Measurements from ENCODE around the gene PLEKHM3.

Gene PLEKHM3, protein sequence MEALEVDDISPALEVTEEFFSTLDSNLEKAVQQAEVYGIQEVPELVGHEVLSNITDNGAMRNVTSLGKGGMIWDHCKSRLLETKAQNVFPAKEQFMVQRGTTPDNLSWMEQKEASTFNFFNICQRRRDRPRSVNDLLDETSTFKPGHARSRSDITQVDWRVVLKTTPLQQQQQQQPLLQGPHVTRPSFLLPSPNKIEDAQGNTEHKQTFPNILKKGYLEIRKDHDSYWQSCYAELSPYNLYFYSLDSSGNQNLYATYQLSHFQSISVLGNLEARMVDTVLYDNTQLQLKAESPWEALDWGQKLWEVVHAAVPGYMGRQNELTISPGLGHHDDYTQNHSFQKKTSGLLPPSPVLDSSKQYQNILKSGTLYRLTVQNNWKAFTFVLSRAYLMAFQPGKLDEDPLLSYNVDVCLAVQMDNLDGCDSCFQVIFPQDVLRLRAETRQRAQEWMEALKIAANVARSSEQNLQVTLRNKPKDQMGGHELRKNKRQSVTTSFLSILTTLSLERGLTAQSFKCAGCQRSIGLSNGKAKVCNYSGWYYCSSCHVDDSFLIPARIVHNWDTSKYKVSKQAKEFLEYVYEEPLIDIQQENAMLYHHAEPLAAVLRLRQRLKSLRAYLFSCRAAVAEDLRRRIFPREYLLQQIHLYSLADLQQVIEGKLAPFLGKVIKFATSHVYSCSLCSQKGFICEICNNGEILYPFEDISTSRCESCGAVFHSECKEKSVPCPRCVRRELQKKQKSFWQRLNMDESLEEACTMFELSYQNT

DNA sequence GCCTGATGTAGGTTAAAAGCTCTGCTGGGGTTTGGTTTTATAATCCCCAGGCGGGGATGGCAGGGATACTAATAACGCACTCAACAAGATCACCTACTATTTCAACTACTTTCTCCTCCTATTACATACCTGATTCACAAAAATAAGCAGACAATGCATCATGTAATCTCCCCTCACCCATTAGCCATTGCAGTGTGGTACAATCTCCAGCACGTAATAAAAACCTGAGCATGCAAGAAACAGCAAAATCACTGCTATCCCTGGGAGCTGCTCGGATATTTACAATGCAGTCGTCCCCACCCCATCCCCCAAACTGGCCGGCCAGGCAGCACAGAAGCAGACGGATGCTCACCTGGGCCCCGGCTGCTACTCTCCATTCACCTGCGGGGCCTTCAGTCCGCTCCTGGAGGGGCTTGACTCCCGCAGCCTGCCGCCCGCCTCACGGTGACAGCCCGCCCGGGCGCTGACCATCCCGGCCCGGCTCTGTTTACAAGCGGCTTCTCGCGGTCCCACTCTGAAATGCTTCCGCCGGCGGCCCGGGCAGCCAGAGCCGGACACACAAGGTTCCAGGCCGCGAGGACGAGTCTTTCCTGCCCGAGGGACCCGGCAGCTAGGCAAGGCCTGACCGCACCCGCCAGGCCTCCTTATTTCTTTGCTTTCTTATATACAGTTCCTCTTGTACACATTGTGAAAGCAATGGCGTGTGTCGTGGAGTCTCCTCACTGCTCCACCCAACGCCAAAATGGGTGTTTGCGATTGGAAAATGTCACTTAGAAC, at the start of gene PLEKHM3:
Gene PLEKHM3, minus strand, starts transcription at position 491 of the 777 bp plus-strand sequence. CDS start 23,888 bp downstream, outside the sequence.
- peak; percentile 91 for DNase-seq

DNA sequence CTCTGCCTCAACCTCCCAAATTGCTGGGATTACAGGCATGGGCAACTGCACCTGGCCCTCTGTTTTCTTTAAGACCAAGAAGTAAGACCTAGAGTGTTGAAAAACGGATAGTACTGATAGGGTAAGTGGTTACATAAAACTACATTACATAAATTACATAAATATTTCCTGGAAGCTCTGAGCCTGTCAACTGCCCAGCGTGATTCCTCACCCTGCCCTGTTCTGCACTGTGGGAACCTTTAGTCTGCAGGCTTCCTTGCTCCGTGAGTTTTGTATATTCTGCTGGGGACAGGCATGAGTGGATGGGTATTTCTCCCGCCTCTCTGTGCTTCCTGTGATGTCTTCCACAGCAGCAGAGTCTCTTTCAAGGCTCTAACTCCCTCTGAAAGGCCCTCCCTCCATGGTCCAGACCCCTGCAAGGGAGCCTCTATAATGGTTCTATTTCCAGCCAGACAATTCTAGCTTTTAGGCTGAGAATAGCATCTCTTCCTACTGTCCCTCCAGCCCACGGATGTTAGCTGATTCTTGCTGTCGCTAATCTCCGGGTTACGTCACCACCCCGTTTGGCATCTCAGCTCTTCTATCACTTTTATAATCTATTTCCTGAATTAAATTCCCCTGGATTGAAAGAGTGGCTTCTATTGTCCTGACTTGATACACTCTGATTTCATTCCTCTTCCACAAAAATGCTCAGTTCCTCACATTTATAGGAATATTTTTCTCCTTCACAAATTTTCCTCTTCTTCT, 49.5 kb upstream of the PLEKHM3 start:
- no peak for DNase-seq

DNA sequence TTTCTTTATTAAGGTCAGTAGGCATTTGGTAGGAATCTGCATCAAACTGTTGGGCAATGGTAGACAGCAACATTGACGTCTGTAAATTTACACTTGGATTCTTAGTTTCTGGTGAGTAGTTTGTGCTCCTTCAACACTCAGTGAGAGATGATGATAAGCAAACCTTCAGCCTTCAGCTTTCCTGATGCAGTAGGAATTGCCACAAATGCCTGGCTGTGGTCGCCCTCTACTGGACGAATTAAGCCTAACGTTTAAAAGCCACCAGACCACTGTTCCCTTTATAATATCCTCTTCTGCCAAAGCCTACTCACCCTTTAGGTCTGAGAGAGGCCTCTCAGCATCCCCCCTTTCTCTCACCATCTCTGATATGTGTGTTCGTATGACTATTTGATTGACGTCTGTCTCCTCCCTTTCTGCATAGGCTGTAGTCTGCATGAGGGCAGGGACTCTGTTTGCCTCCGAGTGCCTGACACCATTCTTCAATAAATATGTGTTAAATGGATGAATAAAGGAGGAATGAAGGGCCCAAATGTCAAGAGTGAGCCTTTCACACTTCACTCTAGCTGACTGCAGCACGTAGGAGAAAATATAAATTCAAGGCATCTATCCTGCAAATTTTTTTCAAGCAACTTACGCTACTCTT, 47.0 kb upstream of the PLEKHM3 start:
- DNase-seq, result peak; percentile 77

DNA sequence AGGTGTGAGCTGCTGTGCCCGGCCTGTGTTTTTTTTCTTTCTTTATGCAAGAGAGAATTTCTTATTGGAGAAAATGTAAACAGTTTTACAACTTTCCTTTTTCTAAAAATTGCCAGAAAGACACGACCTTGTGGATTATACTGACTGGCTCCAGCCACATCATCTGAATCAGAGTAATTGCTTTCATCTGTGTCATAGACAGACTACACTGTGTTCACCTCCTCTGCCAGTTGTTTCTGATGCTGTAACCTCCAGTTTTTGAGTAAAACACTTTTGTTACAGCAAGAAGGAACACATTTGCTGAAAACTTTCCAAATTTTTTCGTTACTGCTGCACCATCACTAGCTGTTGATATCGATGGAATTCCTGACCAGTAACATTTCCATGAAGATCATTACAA, 43.9 kb upstream of the PLEKHM3 start:
- DNase-seq, result no peak

DNA sequence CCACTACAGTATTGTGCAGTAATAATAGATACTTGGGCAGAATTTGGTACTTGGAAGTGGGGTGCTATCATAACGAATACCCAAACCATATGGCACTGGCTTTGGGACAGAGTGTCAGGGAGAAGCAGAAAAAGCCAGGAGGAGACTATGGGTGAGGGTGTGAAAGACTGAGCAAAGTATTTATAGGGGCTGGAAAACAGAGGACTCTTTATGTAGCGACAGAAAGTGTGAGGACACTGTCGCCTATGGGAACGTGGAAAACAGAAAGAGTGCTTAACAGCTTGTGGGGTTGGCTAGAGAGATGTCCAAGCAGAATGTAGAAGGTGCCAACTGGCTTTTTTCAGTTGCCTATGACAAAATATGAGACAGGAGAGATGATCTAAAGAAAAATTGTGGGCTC, 40.7 kb upstream of the PLEKHM3 start:
- DNase-seq, result no peak

DNA sequence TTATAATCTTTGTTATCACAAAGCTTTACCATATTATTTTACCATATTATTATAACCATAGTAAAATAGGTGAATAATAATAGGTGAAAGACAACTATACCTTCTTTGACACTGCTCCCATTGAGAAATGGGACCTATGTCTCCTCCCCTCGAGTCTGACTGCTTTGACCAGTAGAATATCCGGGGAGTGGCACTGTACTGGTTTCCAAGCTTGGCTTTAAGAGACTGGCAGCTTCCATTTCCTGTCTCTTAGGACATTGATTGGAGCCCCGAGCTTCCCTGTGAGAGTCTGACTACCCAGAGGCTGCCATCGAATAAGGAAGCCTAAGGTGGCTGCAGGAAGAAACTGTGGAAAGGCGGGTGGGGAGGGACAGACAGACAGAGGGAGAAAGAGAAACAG, 40.1 kb upstream of the PLEKHM3 start:
- DNase-seq, result no peak

DNA sequence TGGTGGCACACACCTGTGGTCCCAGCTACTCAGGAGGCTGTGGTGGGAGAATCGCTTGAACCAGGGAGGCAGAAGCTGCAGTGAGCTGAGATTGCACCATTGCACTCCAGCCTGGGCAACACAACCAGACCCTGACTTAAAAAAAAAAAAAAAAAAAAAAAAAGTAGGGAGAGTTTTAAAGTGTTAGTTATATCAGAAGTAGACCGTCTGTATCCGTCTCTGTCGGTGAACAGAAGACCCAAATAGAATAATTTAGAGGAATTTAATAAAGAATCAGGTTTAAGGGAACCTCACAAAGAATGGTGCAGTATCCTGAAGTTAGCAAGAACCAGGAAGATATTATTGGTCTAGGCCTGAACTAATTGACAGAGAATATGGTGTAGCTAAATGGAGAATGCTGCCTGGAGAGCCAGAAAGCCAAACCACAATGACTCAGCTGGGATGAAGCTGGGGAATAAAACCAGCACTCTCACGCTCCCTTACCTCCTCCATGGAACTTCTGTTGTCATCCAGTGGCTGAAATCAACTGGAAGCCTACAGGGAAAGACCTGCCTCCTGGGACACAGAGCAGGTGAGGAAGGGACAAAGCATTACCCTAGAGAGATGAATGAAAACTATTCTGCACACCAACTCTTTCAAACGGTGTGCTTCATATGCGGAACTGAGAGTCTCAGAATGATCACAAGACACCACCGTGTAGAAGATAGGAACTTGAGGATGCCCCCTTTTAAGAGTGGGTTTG, 39.1 kb upstream of the PLEKHM3 start:
- no peak for DNase-seq

DNA sequence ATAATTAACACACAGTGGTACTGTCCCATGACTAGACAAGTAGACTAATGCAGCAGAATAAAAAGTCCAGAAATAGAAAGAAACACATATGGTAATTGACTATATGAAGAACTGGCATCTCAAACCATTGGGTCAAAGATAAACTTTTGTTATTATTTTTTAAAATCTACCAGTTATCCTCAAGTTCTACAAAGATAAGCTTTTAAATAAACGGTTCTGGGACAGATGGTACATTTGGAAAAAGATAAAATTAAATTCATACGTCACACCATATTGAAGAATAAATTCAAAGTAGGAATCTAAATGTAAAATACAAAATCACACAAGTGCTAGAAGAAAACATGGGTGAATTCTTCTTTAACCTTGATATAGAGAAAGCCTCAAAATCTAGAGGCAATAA, 37.6 kb upstream of the PLEKHM3 start:
- DNase-seq, result no peak

DNA sequence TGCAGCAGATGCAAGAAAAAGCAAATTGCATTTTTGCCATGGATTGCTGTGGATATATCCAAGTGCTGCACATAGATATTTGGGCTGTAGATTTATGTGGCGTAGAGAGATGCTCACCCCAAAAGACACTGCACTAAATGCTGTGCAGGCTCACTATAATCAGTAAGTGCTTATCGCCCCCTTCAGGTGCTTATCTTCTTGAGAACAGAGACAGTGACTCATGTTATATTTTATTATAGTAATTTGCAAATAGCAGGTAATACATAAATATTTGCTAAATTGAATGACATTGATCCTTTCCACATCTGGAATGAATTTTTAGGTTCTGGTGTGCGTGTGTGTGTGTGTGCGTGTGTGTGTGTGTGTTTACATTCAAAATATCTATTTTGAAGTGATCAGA, 36.8 kb upstream of the PLEKHM3 start:
- DNase-seq, result no peak

DNA sequence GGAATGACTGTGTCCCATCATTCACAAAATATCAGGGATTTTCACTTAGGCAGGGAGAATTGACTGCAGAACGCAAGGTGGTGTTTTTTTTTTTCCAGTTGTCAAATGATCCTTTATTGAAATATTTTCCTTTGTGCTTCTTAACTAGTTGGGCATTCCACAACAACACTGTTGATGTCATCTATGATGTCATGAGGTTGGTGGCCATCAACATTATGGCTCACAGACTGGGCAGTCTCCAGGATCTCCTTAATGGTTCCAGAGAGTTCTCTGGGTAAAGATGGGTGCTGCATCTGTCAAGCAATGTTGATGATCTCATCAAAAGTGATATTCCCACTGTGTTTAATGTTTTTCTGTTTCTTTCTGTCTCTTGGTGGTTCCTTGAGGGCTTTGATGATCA, 31.8 kb upstream of the PLEKHM3 start:
- no peak for DNase-seq

DNA sequence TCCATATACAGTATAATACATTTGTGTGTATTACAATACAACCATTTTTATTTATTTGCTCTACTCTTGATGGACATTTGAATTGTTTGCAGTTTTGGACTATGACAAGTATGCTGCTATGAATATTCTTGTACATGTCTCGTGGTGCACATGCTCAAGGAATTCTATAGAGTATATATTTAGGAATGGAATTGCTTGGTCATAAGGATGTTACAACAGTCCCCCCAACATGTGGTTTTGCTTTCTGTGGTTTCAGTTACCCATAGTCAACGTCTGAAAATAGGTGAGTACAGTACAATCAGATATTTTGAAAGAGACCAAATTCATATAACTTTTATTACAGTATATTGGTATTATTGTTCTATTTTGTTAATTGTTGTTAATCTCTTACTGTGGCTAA, 24.1 kb upstream of the PLEKHM3 start:
- DNase-seq, result no peak

DNA sequence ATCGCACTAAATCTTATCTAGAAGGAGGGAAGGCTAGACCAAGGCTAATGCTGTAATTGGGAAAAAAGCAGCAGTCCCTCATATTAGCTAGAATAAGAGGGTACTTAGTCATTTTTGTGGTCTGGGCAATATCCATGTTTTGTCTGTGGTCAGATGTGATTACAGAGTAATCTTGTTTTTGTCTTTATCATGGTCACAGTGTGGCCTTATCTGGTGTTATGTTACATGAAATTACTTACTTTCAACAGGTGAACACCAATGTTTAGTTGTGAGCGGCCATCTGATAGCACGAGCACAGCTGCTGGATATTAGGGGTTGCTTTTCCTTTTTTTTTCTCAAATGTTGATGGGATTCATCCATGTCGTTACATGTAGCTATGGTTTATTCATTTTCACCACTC, 23.7 kb upstream of the PLEKHM3 start:
- DNase-seq, result no peak

DNA sequence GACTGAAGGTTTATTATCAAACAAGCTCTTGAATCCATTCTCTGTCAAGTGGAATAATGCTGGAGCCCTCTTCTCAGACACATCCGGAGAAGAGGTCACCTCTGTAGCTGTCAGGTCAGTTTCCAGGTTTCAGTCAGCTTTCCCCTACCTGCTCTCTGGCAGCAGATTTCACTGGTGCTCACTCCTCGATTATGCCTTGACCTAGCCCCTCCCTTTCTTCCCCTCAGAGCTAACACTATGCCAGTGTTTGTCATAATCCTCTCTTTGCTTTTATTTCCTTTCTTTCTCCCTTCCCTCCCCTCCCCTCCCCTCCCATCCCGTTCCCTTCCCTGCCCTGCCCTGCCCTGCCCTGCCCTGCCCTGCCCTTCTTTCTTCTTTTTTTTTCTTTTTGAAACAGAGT, 22.5 kb upstream of the PLEKHM3 start:
- no peak for DNase-seq

DNA sequence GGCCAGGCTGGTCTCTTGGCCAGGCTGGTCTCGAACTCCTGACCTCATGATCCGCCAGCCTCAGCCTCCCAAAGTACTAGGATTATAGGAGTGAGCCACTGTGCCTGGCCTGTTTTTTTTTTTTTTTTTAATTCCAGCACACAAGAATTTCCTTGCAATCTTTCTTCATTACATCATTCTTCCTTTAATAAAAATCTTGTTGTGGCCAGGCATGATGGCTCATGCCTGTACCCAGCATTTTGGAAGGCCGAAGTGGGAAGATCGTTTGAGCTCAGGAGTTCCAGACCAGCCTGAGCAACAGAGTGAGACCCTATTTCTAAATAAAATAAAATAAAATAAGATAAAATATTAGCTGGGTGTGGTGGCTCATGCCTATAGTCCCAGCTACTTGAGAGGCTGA, 21.4 kb upstream of the PLEKHM3 start:
- no peak for DNase-seq

DNA sequence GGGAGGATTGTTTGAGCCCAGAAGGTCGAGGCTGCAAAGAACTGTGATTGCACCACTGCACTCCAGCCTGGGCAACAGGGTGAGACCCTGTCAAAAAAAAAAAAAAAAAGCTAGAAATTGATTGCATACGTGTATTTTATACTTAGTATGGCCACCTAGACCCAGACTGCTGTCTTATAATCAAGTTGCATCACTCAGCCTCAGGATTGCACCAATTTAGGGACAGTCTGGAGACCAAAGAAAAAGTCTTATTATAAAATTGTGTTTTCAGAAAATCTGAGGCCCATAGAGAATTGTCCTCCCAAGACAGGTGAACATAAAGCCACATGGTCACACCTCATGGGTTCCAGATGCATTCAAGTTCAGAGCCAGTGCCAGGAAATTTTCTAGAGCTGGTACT, 17.1 kb upstream of the PLEKHM3 start:
- DNase-seq, result no peak

DNA sequence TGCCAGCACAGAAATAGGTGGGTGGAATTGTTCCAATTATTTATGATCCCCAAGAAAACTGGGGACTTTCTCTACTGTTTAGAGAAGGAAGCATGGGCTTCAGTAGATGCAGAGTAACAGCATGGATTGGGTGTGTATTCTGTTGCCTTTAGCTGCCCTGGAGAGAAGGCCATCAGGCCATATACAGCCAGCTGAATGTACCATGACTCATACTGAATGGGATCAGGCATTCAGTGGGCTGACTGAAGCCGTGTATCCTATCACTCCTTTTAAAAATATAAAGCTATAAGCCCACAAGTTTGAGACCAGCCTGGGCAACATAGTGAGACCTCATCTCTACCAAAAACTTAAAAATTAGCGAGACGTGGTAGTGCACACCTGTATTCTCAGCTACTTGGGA, 16.7 kb upstream of the PLEKHM3 start:
- DNase-seq, result no peak

DNA sequence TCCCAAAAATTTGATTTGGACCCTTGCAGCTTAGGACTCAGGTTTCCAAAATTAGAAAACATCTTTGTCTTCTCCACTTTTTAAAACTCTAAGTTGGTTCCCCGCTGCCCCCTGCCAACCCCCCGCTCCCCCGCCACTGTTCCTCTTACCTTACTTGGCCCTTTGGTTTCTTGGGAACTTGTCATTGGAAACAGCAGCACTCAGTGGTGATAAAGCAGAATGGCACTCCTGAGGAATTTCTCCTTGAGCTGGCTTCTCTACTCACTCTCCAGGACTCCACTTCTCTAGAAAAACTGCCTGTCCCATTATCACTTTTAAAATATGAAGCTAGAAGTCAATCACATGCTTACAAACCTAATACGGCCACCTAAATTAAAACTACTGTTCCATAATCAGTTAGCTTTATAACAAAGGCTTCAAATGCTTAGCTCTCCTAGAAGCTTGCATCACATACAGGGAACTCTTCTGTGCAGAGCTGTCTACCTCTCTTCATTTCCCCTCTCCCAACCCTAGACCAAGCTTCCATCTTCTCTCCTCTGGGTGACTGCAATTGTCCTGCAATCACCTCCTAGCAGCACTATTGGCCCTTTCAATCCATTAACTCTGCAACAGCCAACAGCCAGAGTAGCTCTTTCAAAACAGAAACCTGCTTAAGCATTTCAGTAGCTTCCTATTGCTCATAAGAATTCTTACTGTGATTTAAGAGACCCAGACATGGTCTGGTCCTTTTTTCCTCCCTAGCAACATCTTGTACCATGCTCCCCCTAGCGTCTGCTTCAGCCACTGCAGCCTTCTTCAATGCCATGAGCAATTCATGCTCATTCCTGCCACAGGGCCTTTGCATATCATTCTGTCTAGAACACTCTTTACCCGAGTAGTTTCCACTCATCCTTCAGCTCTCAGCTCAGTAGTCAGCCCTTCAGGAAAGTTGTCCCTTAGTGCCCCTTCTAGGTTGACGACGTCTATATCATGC, 15.2 kb upstream of the PLEKHM3 start:
- peak; percentile 86 for DNase-seq

DNA sequence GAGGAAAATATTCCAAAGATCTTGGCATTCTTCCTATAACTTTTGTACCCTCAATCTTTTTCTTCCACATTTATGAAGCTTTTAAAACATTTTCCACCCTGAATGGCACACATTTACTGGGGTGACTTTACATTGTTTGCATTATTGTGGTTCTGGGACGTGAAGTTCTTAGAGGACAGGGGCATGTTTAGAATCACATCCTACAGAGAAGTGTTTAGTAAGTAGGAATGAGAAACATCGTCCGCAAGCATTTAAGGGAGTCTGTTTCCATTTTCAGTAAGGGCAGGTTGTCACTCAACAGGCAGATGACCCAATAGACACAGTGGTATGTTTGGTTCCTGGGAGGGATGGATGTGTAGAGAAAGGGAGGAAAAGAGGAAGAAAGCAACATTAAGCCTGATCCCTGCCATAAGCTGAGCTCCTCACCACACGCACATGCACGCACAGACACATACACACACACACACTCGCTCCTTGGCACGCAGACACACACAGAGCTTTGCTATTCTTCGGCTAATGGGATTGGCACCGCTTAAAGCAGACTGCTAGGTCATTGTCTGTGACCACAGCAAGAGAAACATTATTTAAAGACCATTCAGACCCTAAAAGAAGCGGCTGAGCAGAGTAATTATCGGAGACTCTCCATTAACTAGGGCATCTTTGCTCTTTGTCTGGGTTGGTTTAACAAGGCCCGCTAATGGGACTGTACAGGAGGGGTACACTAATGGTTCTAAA, 14.2 kb upstream of the PLEKHM3 start:
- no peak for DNase-seq
